GM23338 (cell line): Measurements from ENCODE around the gene GBF1. TPM values are rescaled to one million over a fixed set of nuclear protein-coding genes. Genes with fewer than 3 reads are reported as not detected.

Source experiments
- ATAC-seq: fragments of 200-7000 bp; cut with Tn5 transposase; 3 replicates; pipeline ENCODE4 v1.9.1; 2020
- DNase-seq: peaks from one replicate; pipeline ENCODE4 v3.0.0-alpha.2; 2015; ENCODE audit warnings: low spot score
- H2AFZ ChIP-seq: fragments of 200-600 bp; sonication (generic); 2 replicates; pipeline ENCODE4 v1.8.0; 2016; ENCODE audit warnings: antibody characterized with exemption, mild to moderate bottlenecking, moderate library complexity
- H3F3A ChIP-seq: fragments of 200-600 bp; sonication (generic); replicated peaks from 2 replicates; pipeline ENCODE4 v1.8.0; 2017; ENCODE audit warnings: antibody characterized with exemption, mixed run types, low read depth
- H3K27ac ChIP-seq: fragments of 200-600 bp; sonication (generic); 2 replicates; pipeline ENCODE4 v1.6.1; 2016; ENCODE audit warnings: low read depth
- H3K27me3 ChIP-seq: fragments of 200-600 bp; sonication (generic); 2 replicates; pipeline ENCODE4 v1.8.0; 2016; ENCODE audit warnings: mild to moderate bottlenecking, mixed run types, moderate library complexity; ENCODE audit not compliant: insufficient read depth
- H3K36me3 ChIP-seq: fragments of 200-600 bp; sonication (generic); 2 replicates; pipeline ENCODE4 v1.8.0; 2016; ENCODE audit warnings: mild to moderate bottlenecking; ENCODE audit not compliant: insufficient read depth
- H3K4me1 ChIP-seq: fragments of 200-600 bp; sonication (generic); 2 replicates; pipeline ENCODE4 v1.8.0; 2016; ENCODE audit warnings: mild to moderate bottlenecking, moderate library complexity; ENCODE audit not compliant: insufficient read depth
- H3K4me2 ChIP-seq: fragments of 200-600 bp; sonication (generic); 2 replicates; pipeline ENCODE4 v1.7.1; 2017; ENCODE audit warnings: mixed run types
- H3K4me3 ChIP-seq: fragments of 200-600 bp; sonication (generic); 2 replicates; pipeline ENCODE4 v1.6.1; 2016; ENCODE audit warnings: mixed run types
- H3K79me2 ChIP-seq: fragments of 200-600 bp; sonication (generic); replicated peaks from 2 replicates; pipeline ENCODE4 v1.8.0; 2017; ENCODE audit warnings: mild to moderate bottlenecking; ENCODE audit not compliant: insufficient read depth
- H3K9me2 ChIP-seq: fragments of 200-600 bp; sonication (generic); 2 replicates; pipeline ENCODE4 v1.8.0; 2017; ENCODE audit not compliant: insufficient read depth
- H4K20me1 ChIP-seq: fragments of 200-600 bp; sonication (generic); replicated peaks from 2 replicates; pipeline ENCODE4 v1.8.0; 2017; ENCODE audit warnings: mild to moderate bottlenecking; ENCODE audit not compliant: insufficient read depth
- H3K27ac Mint-ChIP-seq: 2 replicates; pipeline ENCODE4 v1.8.0; 2020; ENCODE audit warnings: inconsistent platforms, mild to moderate bottlenecking, moderate library complexity, mixed read lengths
- H3K27me3 Mint-ChIP-seq: 3 replicates; pipeline ENCODE4 v1.8.0; 2022; ENCODE audit warnings: low read depth, mild to moderate bottlenecking, moderate library complexity, mixed read lengths, inconsistent platforms; ENCODE audit not compliant: insufficient read depth, poor library complexity
- H3K36me3 Mint-ChIP-seq: 3 replicates; pipeline ENCODE4 v1.8.0; 2021; ENCODE audit warnings: low read depth, mild to moderate bottlenecking, inconsistent platforms, moderate library complexity, mixed read lengths
- H3K4me1 Mint-ChIP-seq: 3 replicates; pipeline ENCODE4 v1.8.0; 2020; ENCODE audit warnings: mild to moderate bottlenecking, inconsistent platforms, mixed read lengths
- H3K4me3 Mint-ChIP-seq: 3 replicates; pipeline ENCODE4 v1.8.0; 2021; ENCODE audit warnings: moderate library complexity, mild to moderate bottlenecking, inconsistent platforms, mixed read lengths
- H3K9me3 Mint-ChIP-seq: 3 replicates; pipeline ENCODE4 v1.8.0; 2020; ENCODE audit warnings: moderate library complexity, mild to moderate bottlenecking, inconsistent platforms, mixed read lengths
- CREB1 ChIP-seq: fragments of 250-450 bp; sonication (Bioruptor Pico); IDR thresholded peaks from 2 replicates; pipeline ENCODE4 v1.5.0; 2020; ENCODE audit warnings: low read depth, mild to moderate bottlenecking, moderate library complexity
- EZH2 ChIP-seq: fragments of 200-600 bp; sonication (generic); IDR thresholded peaks from one replicate; pipeline ENCODE4 v1.8.0; 2017; ENCODE audit warnings: antibody characterized with exemption, mild to moderate bottlenecking, low read depth; ENCODE audit not compliant: unreplicated experiment
- EZH2phosphoT487 ChIP-seq: fragments of 200-600 bp; sonication (generic); IDR thresholded peaks from one replicate; pipeline ENCODE4 v1.8.1; 2018; ENCODE audit warnings: antibody characterized with exemption; ENCODE audit not compliant: unreplicated experiment
- JUNB ChIP-seq: IDR thresholded peaks from one replicate; pipeline ENCODE4 v1.6.1; 2016; ENCODE audit warnings: antibody characterized with exemption; ENCODE audit not compliant: unreplicated experiment
- POLR2AphosphoS5 ChIP-seq: IDR thresholded peaks from 2 replicates; pipeline ENCODE4 v1.6.1; 2016; ENCODE audit warnings: antibody characterized with exemption, low read depth
- REST ChIP-seq: IDR thresholded peaks from one replicate; pipeline ENCODE4 v1.6.1; 2018; ENCODE audit warnings: antibody characterized with exemption; ENCODE audit not compliant: unreplicated experiment
- STAT1 ChIP-seq: IDR thresholded peaks from one replicate; pipeline ENCODE4 v1.6.1; 2016; ENCODE audit warnings: antibody characterized with exemption; ENCODE audit not compliant: unreplicated experiment
- ZNF114 ChIP-seq: fragments of 250-450 bp; sonication (Bioruptor Pico); IDR thresholded peaks from 2 replicates; pipeline ENCODE4 v1.5.0; 2020; ENCODE audit warnings: mild to moderate bottlenecking, moderate library complexity
- ZNF331 ChIP-seq: fragments of 250-450 bp; sonication (Bioruptor Pico); IDR thresholded peaks from 2 replicates; pipeline ENCODE4 v1.5.0; 2020; ENCODE audit warnings: low read depth, mild to moderate bottlenecking, moderate library complexity
- ZNF462 ChIP-seq: fragments of 250-450 bp; sonication (Bioruptor Pico); IDR thresholded peaks from 2 replicates; pipeline ENCODE4 v1.5.0; 2020; ENCODE audit warnings: mild to moderate bottlenecking, moderate library complexity
- polyA plus RNA-seq: library from polyadenylated mRNA; unstranded; fragments of >200 nt; fragmentation: Nextera tagmentation; extraction: Ambion mirVana; gene quantifications from 2 replicates; pipeline ENCODE4 v1.2.1, GENCODE V29; 2016
- total RNA-seq: library from RNA; depleted of rRNA; stranded (reverse); fragments of >200 nt; shearing (Covaris generic); gene quantifications from 2 replicates; pipeline ENCODE4 v1.2.3, GENCODE V29; 2014

The GBF1 gene
- total and polyA plus RNA-seq, 2 experiments from 2014 or later = 6.5 to 27.2 TPM

- TF ChIP-seq EZH2phosphoT487 (no peak), REST (no peak), ZNF331 (CRISPR knock-in tag) (no peak), POLR2AphosphoS5 (no peak), EZH2 (no peak)
Measured at GRCh38 chr10:102332772-102333171, 87.4 kb downstream of the GBF1 start (continued).

DNA sequence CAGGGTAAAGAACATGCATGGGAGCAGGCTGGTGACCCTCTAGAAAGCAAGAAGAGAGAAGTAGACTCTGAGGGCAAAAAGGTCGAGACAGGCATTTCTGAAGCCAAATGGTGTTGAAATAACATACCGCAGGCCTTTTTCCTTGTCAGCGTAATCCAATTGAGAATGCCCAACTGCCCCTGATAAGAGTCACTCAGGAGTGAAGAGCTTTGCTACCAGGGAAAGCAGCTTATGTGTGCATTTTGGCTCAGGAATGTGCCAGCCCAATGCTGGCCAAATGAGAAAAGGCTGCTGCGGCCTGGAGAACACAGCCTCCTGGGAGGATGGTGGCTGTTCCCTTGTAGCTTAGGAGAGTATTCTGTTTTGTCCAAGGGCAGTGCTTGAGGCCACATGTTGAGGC is 88.8 kb downstream of the GBF1 start:
- no peaks in the 10 kb centered on the region for H3K4me1 Mint-ChIP-seq
- H3K4me3 Mint-ChIP-seq = no peak overlapping the region
- H3K27ac Mint-ChIP-seq = no peak overlapping the region
- Histone ChIP-seq H3K9me2 (no peaks in the 10 kb centered on the region), H3K4me2 (no peak overlapping the region), H3K4me3 (no peak overlapping the region), H4K20me1 (peaks cover 25% of the 10 kb centered on the region), H3K36me3 (no peaks in the 10 kb centered on the region), H3K27me3 (peaks cover 13% of the 10 kb centered on the region; the same call in 1 of the 2 replicates), H3K79me2 (no peaks in the 10 kb centered on the region), H3K27ac (no peak overlapping the region), H2AFZ (no peak overlapping the region), H3F3A (no peaks in the 10 kb centered on the region), H3K4me1 (no peaks in the 10 kb centered on the region)
- peaks cover 7% of the 10 kb centered on the region for H3K27me3 Mint-ChIP-seq
- TF ChIP-seq EZH2 (no peak), JUNB (no peak), ZNF114 (CRISPR knock-in tag) (no peak), CREB1 (CRISPR knock-in tag) (no peak), REST (no peak), ZNF462 (CRISPR knock-in tag) (no peak), POLR2AphosphoS5 (no peak), EZH2phosphoT487 (no peak), STAT1 (no peak)
- DNase-seq (no peak), ATAC-seq (no peak)
- no peaks in the 10 kb centered on the region for H3K36me3 Mint-ChIP-seq
- no peaks in the 10 kb centered on the region; the same call in 2 of the 3 replicates for H3K9me3 Mint-ChIP-seq
